Right forelimb (tissue), 1 donor: Measurements from ENCODE around the gene GAS2L1.
A peak's percentile ranks its signal among the peaks of the same experiment; 100 is the strongest.

ENCODE experiments used
- DNase-seq: peaks from one replicate; pipeline ENCODE4 v3.0.0-alpha.2; 2018

The GAS2L1 gene

DNA sequence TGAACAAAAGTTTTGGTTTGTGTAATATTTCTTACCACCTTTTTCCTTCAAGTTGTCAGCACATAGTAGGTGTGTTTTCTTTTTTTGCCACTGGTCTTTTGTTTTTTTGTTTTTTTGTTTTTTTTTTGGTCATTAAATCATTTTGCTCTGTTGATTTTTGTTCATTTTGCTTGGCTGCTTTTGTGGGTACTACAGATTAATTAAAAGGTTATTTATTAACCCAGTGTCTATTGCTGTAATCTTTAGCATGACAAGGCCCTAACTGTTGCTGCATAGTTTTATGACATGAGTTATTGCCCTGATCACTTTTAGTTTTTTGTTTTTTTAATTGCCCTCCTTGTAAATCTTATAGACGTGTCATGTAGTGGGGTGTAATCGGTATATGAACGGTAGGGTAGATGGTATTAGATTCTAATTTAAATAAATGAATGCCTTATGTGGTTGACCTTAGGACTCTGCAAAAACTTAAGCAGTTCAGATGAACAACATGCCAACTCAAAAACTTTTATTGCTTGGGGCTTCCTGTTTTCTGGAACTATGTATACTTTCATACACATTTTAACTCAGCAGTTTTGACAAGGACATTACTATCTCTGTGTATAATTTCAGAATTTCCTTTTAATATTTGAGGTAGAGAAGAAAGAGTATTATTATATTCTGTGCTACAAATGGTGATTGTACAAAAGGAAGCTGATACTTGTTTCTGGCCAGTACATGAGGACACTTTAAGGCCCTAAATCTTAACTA, 30.5 kb upstream of the GAS2L1 start:
- DNase-seq: no peak

GRCh38 chr22:29277927-29278326, 28.5 kb upstream of the GAS2L1 start:
- DNase-seq: no peak

DNA sequence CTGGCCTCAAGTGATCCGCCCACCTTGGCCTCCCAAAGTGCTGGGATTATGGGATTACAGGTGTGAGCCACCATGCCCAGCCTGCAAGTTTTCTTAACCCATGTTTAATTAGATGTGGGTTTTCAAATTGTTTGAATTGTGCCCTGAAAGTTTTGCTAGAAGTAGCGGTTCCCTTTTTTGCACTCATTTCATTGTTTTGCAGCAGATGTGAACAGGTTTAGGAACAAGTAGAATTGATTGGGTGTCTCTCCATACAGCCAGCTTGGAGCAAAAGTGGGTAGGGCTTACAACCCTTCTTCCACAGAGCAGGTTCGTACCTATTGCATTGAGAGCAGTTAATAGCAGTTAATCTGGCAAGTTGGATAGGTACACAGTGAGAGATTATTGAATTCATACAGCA, 22.3 kb upstream of the GAS2L1 start:
- no peak for DNase-seq

- DNase-seq: no peak
Observed at GRCh38 chr22:29288837-29289236, 17.6 kb upstream of the GAS2L1 start.

DNA sequence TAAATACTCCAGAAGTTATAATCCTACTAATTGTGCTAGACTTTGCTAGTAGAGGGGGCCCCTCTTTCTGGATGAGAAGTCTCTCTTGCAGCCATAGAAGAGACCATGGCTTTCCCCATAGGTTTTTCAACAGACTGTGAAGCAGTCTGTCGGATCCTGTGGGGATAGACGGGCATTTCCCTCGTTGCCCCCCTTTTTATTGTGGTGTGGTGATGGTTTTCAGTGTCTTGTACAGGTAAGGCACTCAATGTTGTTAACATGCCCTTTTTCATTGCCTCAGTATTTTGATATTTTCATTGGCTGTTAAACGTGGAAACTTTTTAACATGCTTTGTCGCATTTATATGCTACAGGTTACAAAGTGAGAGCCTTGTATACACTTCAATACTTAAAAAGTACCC, 16.4 kb upstream of the GAS2L1 start:
- no peak for DNase-seq

DNA sequence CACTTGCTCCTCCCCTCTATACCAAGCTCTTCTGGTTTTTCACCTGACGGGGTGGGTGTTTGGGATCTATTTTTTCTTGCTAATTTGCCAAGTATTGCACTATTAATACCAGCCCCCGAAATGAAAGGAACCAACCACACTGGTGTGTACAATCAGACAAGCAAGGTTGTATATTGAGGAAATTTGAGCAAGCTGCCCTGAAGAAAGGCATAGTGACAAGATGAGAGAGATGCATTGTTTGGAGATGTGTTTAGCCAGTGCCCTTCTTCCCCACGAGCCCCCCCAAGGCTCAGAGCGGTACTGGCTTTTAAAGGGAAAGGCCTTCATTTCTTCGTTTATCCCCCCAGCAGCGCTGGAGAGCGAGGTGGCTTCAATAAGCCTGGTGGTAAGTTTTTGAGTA, 15.2 kb upstream of the GAS2L1 start:
- DNase-seq: no peak

GRCh38 chr22:29292379-29292778, 14.1 kb upstream of the GAS2L1 start:
- DNase-seq: no peak

GRCh38 chr22:29298641-29299040, 7.8 kb upstream of the GAS2L1 start:
- DNase-seq: no peak

GRCh38 chr22:29299136-29299900, 7.1 kb upstream of the GAS2L1 start:
- DNase-seq: no peak

GRCh38 chr22:29300467-29300806, 6.0 kb upstream of the GAS2L1 start:
- no peak for DNase-seq

DNA sequence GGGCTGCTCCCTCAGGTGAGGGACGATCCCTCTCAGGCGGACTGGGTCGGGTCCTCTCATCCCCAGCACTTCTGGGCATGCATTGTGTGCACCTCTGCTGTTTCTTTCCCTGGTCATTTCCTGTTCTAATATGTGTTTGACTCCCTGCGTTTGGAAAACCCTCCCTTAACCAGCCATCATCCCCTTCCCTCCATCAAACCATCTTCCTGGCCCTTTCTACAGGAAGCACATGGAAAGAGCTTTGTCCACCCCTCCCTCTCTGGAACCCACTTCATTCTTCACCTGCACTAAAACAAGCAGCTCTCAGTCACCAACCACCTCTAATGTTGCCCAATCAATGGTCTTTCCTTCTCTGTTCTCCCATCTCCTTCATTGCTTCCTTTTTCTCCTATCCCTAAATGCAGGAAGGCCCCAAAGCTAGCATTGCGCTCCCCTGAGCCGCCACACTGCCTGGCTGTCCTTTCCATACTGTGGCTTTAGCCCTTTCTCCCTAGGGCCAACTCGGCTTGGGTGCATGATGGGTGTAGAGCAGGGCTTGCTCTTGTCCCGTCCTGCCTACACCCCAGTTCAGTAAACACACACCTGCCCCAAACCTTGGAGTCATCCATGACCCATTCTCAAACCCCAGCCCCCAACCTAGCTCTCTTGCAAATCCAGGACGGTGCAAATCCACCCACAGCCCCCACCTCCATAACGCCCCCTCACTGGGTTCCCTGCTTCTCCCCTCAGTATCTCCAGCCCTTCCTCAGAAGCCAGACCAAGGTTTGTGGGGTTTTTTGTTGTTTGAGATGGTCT, 5.4 kb upstream of the GAS2L1 start:
- DNase-seq: no peak

- no peak for DNase-seq
Observed at GRCh38 chr22:29301716-29302401, 4.6 kb upstream of the GAS2L1 start.

- DNase-seq: no peak
Observed at GRCh38 chr22:29302402-29302680, 4.1 kb upstream of the GAS2L1 start.

DNA sequence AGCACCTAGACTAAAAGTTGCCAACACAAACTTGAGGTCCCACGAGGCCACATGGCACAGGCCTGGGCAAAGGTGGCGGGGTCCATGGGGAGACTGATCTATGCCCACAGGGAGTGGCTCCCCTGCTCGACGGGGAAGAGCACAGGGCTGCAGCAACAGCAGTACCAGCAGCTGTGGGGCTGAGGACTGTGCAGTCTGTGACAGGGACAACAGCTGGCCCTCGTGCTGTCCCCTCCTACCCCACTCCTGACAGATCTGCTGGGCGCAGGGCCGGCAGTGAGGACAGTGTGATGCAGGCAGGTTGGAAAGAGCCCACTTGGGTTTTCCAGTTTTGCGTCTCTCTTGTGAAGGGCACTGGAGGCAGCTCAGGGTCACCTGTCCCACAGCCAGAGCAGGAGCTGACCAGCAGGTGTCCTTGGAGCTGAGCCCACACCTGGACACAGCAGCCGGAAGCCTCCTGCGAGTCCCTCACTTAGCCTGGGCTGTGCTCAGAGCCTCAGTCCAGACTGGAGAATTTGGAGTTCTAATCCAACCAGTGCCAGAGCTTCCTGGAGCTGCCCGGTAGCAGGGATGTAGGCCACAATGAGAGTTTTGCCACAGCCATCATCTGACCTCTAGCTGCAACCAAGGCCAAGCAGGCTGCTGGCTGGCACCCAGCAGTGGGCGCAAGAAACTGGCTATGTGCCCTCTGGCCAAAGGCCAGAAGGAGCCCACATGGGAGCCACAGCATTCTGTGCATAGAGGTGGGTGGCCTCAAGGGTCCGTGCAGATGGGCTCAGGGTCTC, 3.6 kb upstream of the GAS2L1 start:
- DNase-seq: no peak

- DNase-seq: no peak
Observed at GRCh38 chr22:29305836-29306174, 645 bp upstream of the GAS2L1 start.

DNA sequence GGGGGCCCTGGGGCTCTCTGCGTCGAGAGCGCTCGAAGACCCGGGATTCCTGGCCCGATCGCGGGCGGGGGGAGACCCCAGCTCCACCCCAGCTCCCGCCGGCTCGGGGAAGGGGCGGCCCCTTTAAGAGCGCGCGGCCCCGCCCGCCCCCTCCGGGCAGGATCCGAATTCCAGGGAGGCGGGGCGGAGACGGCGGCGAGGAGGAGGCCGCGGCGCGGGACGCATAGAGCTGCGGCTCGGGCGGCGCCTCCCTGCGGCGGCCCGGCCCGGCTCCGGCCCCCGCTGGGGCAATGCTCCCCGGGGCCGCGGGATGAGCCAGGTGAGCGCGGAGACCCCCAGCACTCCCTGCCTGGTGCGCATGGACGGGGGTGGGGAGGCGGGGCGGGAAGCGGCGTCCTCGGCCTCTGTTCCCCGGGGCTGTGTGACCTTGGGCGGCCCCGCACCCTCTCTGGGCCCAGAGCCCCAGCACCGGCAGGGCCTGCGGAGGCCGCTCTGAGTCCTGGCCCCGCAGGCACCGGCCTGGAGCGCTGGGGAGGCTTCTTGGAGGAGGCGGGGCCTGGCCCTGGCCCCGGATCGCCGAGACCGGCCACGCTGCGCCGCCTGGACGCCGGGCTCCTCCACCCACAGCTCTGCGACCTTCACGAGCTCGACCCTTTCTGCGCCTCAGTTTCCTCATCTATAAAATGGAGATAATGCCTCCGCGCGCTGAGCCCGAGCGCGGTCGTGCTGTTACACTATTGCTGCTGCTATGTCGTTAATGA, 565 bp downstream of the GAS2L1 start:
- DNase-seq: peak; percentile 88

DNA sequence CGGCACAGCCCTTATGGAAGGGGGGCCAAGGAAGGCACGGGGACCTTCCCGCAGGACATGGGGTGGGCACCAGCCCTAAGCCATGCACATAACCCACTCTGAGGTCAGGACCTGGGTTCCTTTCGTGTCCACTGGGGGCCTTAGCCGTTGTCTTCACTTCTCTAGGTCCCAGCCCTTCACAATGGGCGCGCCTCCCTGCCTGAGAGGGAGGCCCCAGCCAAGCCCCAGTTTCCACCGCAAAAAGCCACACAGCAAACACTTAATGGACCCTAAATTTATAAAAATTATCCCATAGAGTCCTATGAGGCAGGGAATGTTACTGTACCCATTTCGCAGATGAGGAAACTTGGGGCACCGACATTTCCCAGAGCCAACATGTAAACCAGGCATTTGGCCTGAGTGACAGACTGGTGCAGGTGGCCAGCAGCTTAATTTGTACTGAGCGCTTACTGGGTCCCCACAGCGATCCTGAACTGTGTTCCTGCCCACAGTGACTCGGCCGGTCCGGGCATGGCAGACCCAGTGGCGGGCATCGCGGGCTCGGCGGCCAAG, 1.2 kb downstream of the GAS2L1 start:
- DNase-seq: no peak

GRCh38 chr22:29308148-29308790, 1.8 kb downstream of the GAS2L1 start:
- DNase-seq: no peak

GRCh38 chr22:29308791-29309262, 2.4 kb downstream of the GAS2L1 start:
- no peak for DNase-seq

- no peak for DNase-seq
Observed at GRCh38 chr22:29309332-29310064, 3.0 kb downstream of the GAS2L1 start.
